Neuronal stem cell (in vitro differentiated cells): Measurements from ENCODE around the gene TAF4.

Experiments used
- DNase-seq: peaks from one replicate; pipeline ENCODE4 v3.0.0-alpha.2; 2013; ENCODE audit warnings: low spot score
- H2AFZ ChIP-seq: one replicate; pipeline ENCODE4 v1.6.1; 2013; ENCODE audit warnings: mild to moderate bottlenecking, low read length, inconsistent platforms
- H2AK5ac ChIP-seq: 2 replicates; pipeline ENCODE4 v1.6.1; 2013; ENCODE audit warnings: low read depth, mild to moderate bottlenecking, inconsistent platforms, low read length, moderate library complexity, mixed read lengths
- H2BK120ac ChIP-seq: 2 replicates; pipeline ENCODE4 v1.6.1; 2013; ENCODE audit warnings: low read depth, mild to moderate bottlenecking, inconsistent platforms, low read length, moderate library complexity, mixed read lengths
- H2BK12ac ChIP-seq: one replicate; pipeline ENCODE4 v1.6.1; 2013; ENCODE audit warnings: low read length, inconsistent platforms
- H2BK15ac ChIP-seq: 2 replicates; pipeline ENCODE4 v1.6.1; 2013; ENCODE audit warnings: mild to moderate bottlenecking, low read length, inconsistent platforms, mixed read lengths
- H2BK5ac ChIP-seq: one replicate; pipeline ENCODE4 v1.6.1; 2013; ENCODE audit warnings: inconsistent platforms, mild to moderate bottlenecking, low read length, moderate library complexity
- H3K14ac ChIP-seq: one replicate; pipeline ENCODE4 v1.6.1; 2013; ENCODE audit warnings: low read length, inconsistent platforms
- H3K18ac ChIP-seq: 2 replicates; pipeline ENCODE4 v1.6.1; 2013; ENCODE audit warnings: low read length, inconsistent platforms
- H3K23ac ChIP-seq: 2 replicates; pipeline ENCODE4 v1.6.1; 2013; ENCODE audit warnings: low read depth, mild to moderate bottlenecking, mixed read lengths, low read length, inconsistent platforms; ENCODE audit not compliant: poor library complexity
- H3K27ac ChIP-seq: replicated peaks from 3 replicates; pipeline ENCODE4 v1.5.1; 2013; ENCODE audit warnings: low read length, inconsistent platforms
- H3K27me3 ChIP-seq, 3 experiments: 2 replicates each; pipeline ENCODE4 v1.6.1; 2013; ENCODE audit warnings: low read length in 3 of 3, mild to moderate bottlenecking in 2 of 3, inconsistent platforms in 1 of 3, low read depth in 1 of 3, mixed read lengths in 1 of 3, moderate library complexity in 1 of 3; ENCODE audit not compliant: control insufficient read depth in 3 of 3, insufficient read depth in 3 of 3
- H3K36me3 ChIP-seq, 2 donors: replicated peaks in 1 of 2; 2 replicates each; pipeline ENCODE4 v1.6.1; 2013; ENCODE audit warnings: low read length in 2 of 2; ENCODE audit not compliant: control insufficient read depth in 2 of 2, insufficient read depth in 2 of 2
- H3K4ac ChIP-seq: 2 replicates; pipeline ENCODE4 v1.6.1; 2013; ENCODE audit warnings: inconsistent platforms, mild to moderate bottlenecking, low read length, moderate library complexity
- H3K4me1 ChIP-seq, 2 donors: 1 replicate in 1 of 2; 2 replicates in 1 of 2; pipeline ENCODE4 v1.6.1; 2013; ENCODE audit warnings: low read length in 2 of 2, low read depth in 1 of 2; ENCODE audit not compliant: control insufficient read depth in 2 of 2, insufficient read depth in 1 of 2
- H3K4me2 ChIP-seq: one replicate; pipeline ENCODE4 v1.6.1; 2013; ENCODE audit warnings: mild to moderate bottlenecking, low read length, inconsistent platforms; ENCODE audit not compliant: insufficient read depth, poor library complexity, severe bottlenecking
- H3K4me3 ChIP-seq, 2 donors: 2 replicates each; pipeline ENCODE4 v1.5.1; 2013; ENCODE audit warnings: low read length in 2 of 2, mild to moderate bottlenecking in 2 of 2, inconsistent platforms in 1 of 2, moderate library complexity in 1 of 2
- H3K79me1 ChIP-seq: one replicate; pipeline ENCODE4 v1.6.1; 2013; ENCODE audit warnings: low read depth, mild to moderate bottlenecking, inconsistent platforms, low read length, moderate library complexity
- H3K9ac ChIP-seq: one replicate; pipeline ENCODE4 v1.6.1; 2013; ENCODE audit warnings: mild to moderate bottlenecking, low read depth, low read length, inconsistent platforms; ENCODE audit not compliant: poor library complexity
- H3K9me3 ChIP-seq, 2 donors: replicated peaks in 1 of 2; 2 replicates each; pipeline versions ENCODE3 to v1.6.1; 2013; ENCODE audit warnings: low read length in 2 of 2, mild to moderate bottlenecking in 2 of 2, inconsistent platforms in 1 of 2, low read depth in 1 of 2, mixed read lengths in 1 of 2, moderate library complexity in 1 of 2; ENCODE audit not compliant: control insufficient read depth in 2 of 2, insufficient read depth in 1 of 2
- H4K8ac ChIP-seq: one replicate; pipeline ENCODE4 v1.6.1; 2013; ENCODE audit warnings: low read depth, mild to moderate bottlenecking, inconsistent platforms, low read length, moderate library complexity
- H4K91ac ChIP-seq: one replicate; pipeline ENCODE4 v1.6.1; 2013; ENCODE audit warnings: low read length, low read depth, mild to moderate bottlenecking, inconsistent platforms; ENCODE audit not compliant: poor library complexity
- WGBS, 2 donors: extraction: QIAGEN DNeasy Blood & Tissue Kit; methylation state at CpG; one replicate each; pipeline ENCODE4 v1.1.7; 2013; ENCODE audit warnings: missing lambda C conversion rate in 2 of 2, mixed read lengths in 1 of 2; ENCODE audit not compliant: insufficient read length in 2 of 2, insufficient replicate concordance in 1 of 2; ENCODE audit errors: extremely low coverage in 2 of 2; 5-methylcytosine and 5-hydroxymethylcytosine counted together

Gene TAF4

GRCh38 chr20:62030357-62030756 is 35.3 kb downstream of the TAF4 start:
- Histone ChIP-seq H2BK12ac (no peak overlapping the region), H3K79me1 (peaks cover 22% of the 10 kb centered on the region), H3K9me3 (peaks cover 0 to 8% of the 10 kb centered on the region in 2 donors), H3K36me3 (peaks cover 0 to 6% of the 10 kb centered on the region in 2 donors), H2BK120ac (no peak overlapping the region), H2AK5ac (no peak overlapping the region), H3K27ac (no peak overlapping the region), H2BK5ac (no peak overlapping the region), H2AFZ (no peak overlapping the region), H3K4me1 (peaks cover 24 to 26% of the 10 kb centered on the region in 2 donors), H3K27me3 (no peaks in the 10 kb centered on the region), H3K14ac (no peak overlapping the region), H2BK15ac (no peak overlapping the region), H3K9ac (no peak overlapping the region), H3K4ac (no peak overlapping the region), H3K4me3 (no peak overlapping the region), H3K4me2 (no peak overlapping the region), H4K91ac (no peak overlapping the region), H4K8ac (no peak overlapping the region), H3K23ac (no peak overlapping the region), H3K18ac (no peak overlapping the region)
- no peak for DNase-seq
- WGBS, 2 donors = no CpG with 5 or more reads among the region's 9 CpGs

- Histone ChIP-seq H4K91ac (no peak overlapping the region), H3K4ac (no peak overlapping the region), H3K9me3 (peaks cover 0 to 4% of the 10 kb centered on the region in 2 donors), H3K36me3 (peaks cover 0 to 6% of the 10 kb centered on the region in 2 donors), H4K8ac (no peak overlapping the region), H3K79me1 (peaks cover 23% of the 10 kb centered on the region), H3K18ac (no peak overlapping the region), H3K4me3 (no peak overlapping the region), H2BK120ac (no peak overlapping the region), H2AK5ac (no peak overlapping the region), H2AFZ (no peak overlapping the region), H2BK12ac (no peak overlapping the region), H2BK15ac (no peak overlapping the region), H3K14ac (no peak overlapping the region), H2BK5ac (no peak overlapping the region), H3K4me1 (peaks cover 24 to 26% of the 10 kb centered on the region in 2 donors), H3K23ac (no peak overlapping the region), H3K27ac (no peak overlapping the region), H3K27me3 (no peaks in the 10 kb centered on the region), H3K4me2 (no peak overlapping the region), H3K9ac (no peak overlapping the region)
- no CpG with 5 or more reads among the region's 20 CpGs for WGBS, 2 donors
- no peak for DNase-seq
Measured at GRCh38 chr20:62029949-62030348, 35.7 kb downstream of the TAF4 start.

GRCh38 chr20:62029296-62029695 is 36.4 kb downstream of the TAF4 start:
- no CpG with 5 or more reads among the region's 15 CpGs for WGBS, 2 donors
- H2BK120ac ChIP-seq = no peak overlapping the region
- no peaks in the 10 kb centered on the region for H3K27me3 ChIP-seq
- H4K8ac ChIP-seq = no peak overlapping the region
- H2AK5ac ChIP-seq = no peak overlapping the region
- no peak overlapping the region for H3K4ac ChIP-seq
- no peak for DNase-seq
- no peak overlapping the region for H3K14ac ChIP-seq
- peaks cover 23% of the 10 kb centered on the region for H3K79me1 ChIP-seq
- no peak overlapping the region for H2AFZ ChIP-seq
- H3K9me3 ChIP-seq = peaks cover 0 to 4% of the 10 kb centered on the region in 2 donors
- H2BK12ac ChIP-seq = no peak overlapping the region
- H2BK15ac ChIP-seq = no peak overlapping the region
- no peak overlapping the region for H3K4me2 ChIP-seq
- peaks cover 0 to 6% of the 10 kb centered on the region in 2 donors for H3K36me3 ChIP-seq
- no peak overlapping the region for H3K4me3 ChIP-seq
- H2BK5ac ChIP-seq = no peak overlapping the region
- no peak overlapping the region for H3K18ac ChIP-seq
- H3K27ac ChIP-seq = no peak overlapping the region
- H3K9ac ChIP-seq = no peak overlapping the region
- no peak overlapping the region for H4K91ac ChIP-seq
- no peak overlapping the region for H3K23ac ChIP-seq
- peaks cover 24 to 26% of the 10 kb centered on the region in 2 donors for H3K4me1 ChIP-seq

- Histone ChIP-seq H3K4me2 (no peak overlapping the region), H3K4me3 (no peak overlapping the region), H2BK12ac (no peak overlapping the region), H2BK15ac (no peak overlapping the region), H3K9ac (no peak overlapping the region), H3K9me3 (peaks cover 0 to 4% of the 10 kb centered on the region in 2 donors), H3K79me1 (peaks cover 23% of the 10 kb centered on the region), H3K14ac (no peak overlapping the region), H3K4ac (no peak overlapping the region), H2AFZ (no peak overlapping the region), H4K91ac (no peak overlapping the region), H2BK120ac (no peak overlapping the region), H2AK5ac (no peak overlapping the region), H2BK5ac (no peak overlapping the region), H3K36me3 (peaks cover 0 to 6% of the 10 kb centered on the region in 2 donors), H3K4me1 (peaks cover 24 to 26% of the 10 kb centered on the region in 2 donors), H3K27ac (no peak overlapping the region), H3K27me3 (no peaks in the 10 kb centered on the region), H4K8ac (peak overlapping the region; percentile 68), H3K18ac (no peak overlapping the region), H3K23ac (no peak overlapping the region)
- DNase-seq = no peak
- WGBS, 2 donors = no CpG with 5 or more reads among the region's 14 CpGs
Measured at GRCh38 chr20:62028384-62028783, 37.3 kb downstream of the TAF4 start.
